Fibroblast of lung (primary cell): Measurements from ENCODE around the gene MTHFD1. TPM values are rescaled to one million over a fixed set of nuclear protein-coding genes. Genes with fewer than 3 reads are reported as not detected.
A peak's percentile ranks its signal among the peaks of the same experiment; 100 is the strongest.

Experiments
- DNase-seq, 2 donors: peaks; one replicate each; pipeline versions ENCODE4 v3.0.0 to v3.0.0-alpha.2; 2010; ENCODE audit warnings: low read depth in 2 of 2
- H2AFZ ChIP-seq: 2 replicates; pipeline ENCODE4 v1.5.1; 2012; ENCODE audit warnings: low read length, control low read depth, inconsistent platforms
- H3K27ac ChIP-seq: 2 replicates; pipeline ENCODE4 v1.5.1; 2011; ENCODE audit warnings: low read length, control low read depth; ENCODE audit not compliant: insufficient read depth
- H3K27me3 ChIP-seq: 2 replicates; pipeline ENCODE4 v1.5.1; 2011; ENCODE audit warnings: mild to moderate bottlenecking, low read length; ENCODE audit not compliant: control insufficient read depth, insufficient read depth
- H3K36me3 ChIP-seq: 2 replicates; pipeline ENCODE4 v1.5.1; 2011; ENCODE audit warnings: low read length; ENCODE audit not compliant: control insufficient read depth, insufficient read depth
- H3K4me1 ChIP-seq: 2 replicates; pipeline ENCODE4 v1.5.1; 2011; ENCODE audit warnings: low read length; ENCODE audit not compliant: control insufficient read depth, insufficient read depth; ENCODE audit errors: extremely low read depth
- H3K4me2 ChIP-seq: 2 replicates; pipeline ENCODE4 v1.5.1; 2011; ENCODE audit warnings: low read length, control low read depth; ENCODE audit not compliant: insufficient read depth; ENCODE audit errors: extremely low read depth
- H3K4me3 ChIP-seq, 4 experiments: fragments of 200-600 bp in 1 of 4; sonication (generic) in 1 of 4; replicated peaks in 1 of 4; 2 replicates each; pipeline ENCODE4 v1.5.1; 2011 to 2016; ENCODE audit warnings: low read length in 4 of 4, low read depth in 3 of 4, mild to moderate bottlenecking in 3 of 4, control low read depth in 2 of 4, inconsistent platforms in 1 of 4, mixed read lengths in 1 of 4; ENCODE audit not compliant: insufficient read depth in 1 of 4; ENCODE audit errors: control extremely low read depth in 1 of 4
- H3K79me2 ChIP-seq: 2 replicates; pipeline ENCODE4 v1.5.1; 2012; ENCODE audit warnings: mild to moderate bottlenecking, low read length, inconsistent platforms; ENCODE audit not compliant: control insufficient read depth, insufficient read depth
- H3K9ac ChIP-seq: 2 replicates; pipeline ENCODE4 v1.5.1; 2011; ENCODE audit warnings: mild to moderate bottlenecking, low read length, control low read depth; ENCODE audit not compliant: insufficient read depth
- H3K9me3 ChIP-seq: 2 replicates; pipeline ENCODE4 v1.5.1; 2012; ENCODE audit warnings: low read depth, low read length; ENCODE audit not compliant: control insufficient read depth, insufficient read depth
- H4K20me1 ChIP-seq: 2 replicates; pipeline ENCODE4 v1.5.1; 2011; ENCODE audit warnings: low read length; ENCODE audit not compliant: control insufficient read depth, insufficient read depth; ENCODE audit errors: extremely low read depth
- CTCF ChIP-seq, 2 donors: IDR thresholded peaks in 1 of 2; conservative IDR thresholded peaks in 1 of 2; 1 replicate in 1 of 2; 2 replicates in 1 of 2; pipeline ENCODE4 v1.5.1; 2011 to 2012; ENCODE audit warnings: low read length in 2 of 2, control low read depth in 1 of 2, inconsistent platforms in 1 of 2, low read depth in 1 of 2, mild to moderate bottlenecking in 1 of 2
- EZH2 ChIP-seq: IDR thresholded peaks from 2 replicates; pipeline ENCODE4 v1.5.1; 2012; ENCODE audit warnings: low read length, control low read depth, mild to moderate bottlenecking; ENCODE audit errors: missing control alignments
- polyA plus RNA-seq, 2 donors: library from polyadenylated mRNA; depleted of rRNA in 1 of 2; stranded (reverse) in 1 of 2; unstranded in 1 of 2; fragments of >200 nt; gene quantifications; 2 replicates each; pipeline ENCODE4 v1.2.1, GENCODE V29; 2011 to 2012; ENCODE audit warnings: missing spikeins in 1 of 2
- total RNA-seq: library from RNA; depleted of rRNA; stranded (reverse); fragments of >200 nt; gene quantifications from 2 replicates; pipeline ENCODE4 v1.2.1, GENCODE V29; 2014

MTHFD1 gene
- total and polyA plus RNA-seq, 2 donors (not counting 1 experiment from before 2014, with no cell fraction given): 39.4 to 41.6 TPM

- Histone ChIP-seq H3K36me3 (no peaks in the 10 kb centered on the region), H4K20me1 (peaks cover 12% of the 10 kb centered on the region), H3K9ac (peak within 1 kb of the TSS; percentile 97), H3K27me3 (no peaks in the 10 kb centered on the region), H3K27ac (peak within 1 kb of the TSS; percentile 98), H3K4me3 (peak within 1 kb of the TSS; percentile 73 to 92 (median 88)), H3K4me1 (peaks cover 13% of the 10 kb centered on the region), H3K79me2 (peaks cover 54% of the 10 kb centered on the region), H3K4me2 (peak within 1 kb of the TSS; percentile 92), H2AFZ (peak within 1 kb of the TSS; percentile 76), H3K9me3 (no peaks in the 10 kb centered on the region)
- no peak for TF ChIP-seq CTCF (conservative IDR thresholded peaks at IDR 0.05 in 1 of 2, IDR thresholded peaks at IDR 0.05 in 1 of 2; ENCODE audit: low read depth in 1 of 2, low read length in 2 of 2)
- TF ChIP-seq EZH2: no peak
- DNase-seq: peak; percentile 92 to 94
Observed at GRCh38 chr14:64503434-64504309, 115.5 kb downstream of the MTHFD1 start, which contains the start of gene ZBTB25. ZBTB25 (minus strand) TSS chr14:64503838; CDS start chr14:64490533, 13,305 bp downstream.

GRCh38 chr14:64504310-64504896 lies 116.2 kb downstream of the MTHFD1 start, which contains the start of gene ZBTB1:
ZBTB1 (plus strand) TSS chr14:64504770; CDS start chr14:64521505, 16,735 bp downstream.
- no peaks in the 10 kb centered on the region for H3K36me3 ChIP-seq
- H4K20me1 ChIP-seq: peaks cover 12% of the 10 kb centered on the region
- DNase-seq: peak; percentile 85 to 91
- peaks cover 61% of the 10 kb centered on the region for H3K79me2 ChIP-seq
- no peaks in the 10 kb centered on the region for H3K9me3 ChIP-seq
- H3K4me3 ChIP-seq: peak within 1 kb of the TSS; percentile 73 to 90 (median 88)
- peak within 1 kb of the TSS; percentile 97 for H3K9ac ChIP-seq
- H3K27me3 ChIP-seq: no peaks in the 10 kb centered on the region
- H3K4me1 ChIP-seq: peaks cover 13% of the 10 kb centered on the region
- TF ChIP-seq EZH2 (no peak), CTCF (conservative IDR thresholded peaks at IDR 0.05 in 1 of 2, IDR thresholded peaks at IDR 0.05 in 1 of 2; ENCODE audit: low read depth in 1 of 2, low read length in 2 of 2) (no peak)
- H2AFZ ChIP-seq: no peak within 1 kb of the TSS
- peak within 1 kb of the TSS; percentile 92 for H3K4me2 ChIP-seq
- peak within 1 kb of the TSS; percentile 98 for H3K27ac ChIP-seq
